Activated T-helper 1 cell treated with anti-CD3 and anti-CD28 coated beads, Interleukin-12 subunit alpha, Interleukin-12 subunit beta, Interleukin-2, Interleukin-4 antibody, amounts not matched to agents 30 ng/mL and 10 ng/mL and 1 ng/mL, durations not matched to agents 14 hours and 24 hours and 36 hours (primary cell): Measurements from ENCODE around the gene PERCC1. TPM values are rescaled to one million over a fixed set of nuclear protein-coding genes. Genes with fewer than 3 reads are reported as not detected.

ENCODE experiments used
- DNase-seq: peaks from one replicate; pipeline ENCODE4 v3.0.0; 2021; ENCODE audit warnings: low spot score
- H3K27ac Mint-ChIP-seq: one replicate; pipeline ENCODE4 v1.8.0; 2021; ENCODE audit warnings: mild to moderate bottlenecking, mixed read lengths
- H3K27me3 Mint-ChIP-seq: one replicate; pipeline ENCODE4 v1.8.0; 2022; ENCODE audit warnings: mild to moderate bottlenecking, moderate library complexity, mixed read lengths; ENCODE audit not compliant: insufficient read depth
- H3K36me3 Mint-ChIP-seq: one replicate; pipeline ENCODE4 v1.8.0; 2021; ENCODE audit warnings: low read depth, mixed read lengths
- H3K4me1 Mint-ChIP-seq: one replicate; pipeline ENCODE4 v1.8.0; 2021; ENCODE audit warnings: low read depth, mixed read lengths
- H3K4me3 Mint-ChIP-seq: one replicate; pipeline ENCODE4 v1.8.0; 2021; ENCODE audit warnings: mild to moderate bottlenecking, moderate library complexity, mixed read lengths
- H3K9me3 Mint-ChIP-seq: one replicate; pipeline ENCODE4 v1.8.0; 2021; ENCODE audit warnings: mixed read lengths
- intact Hi-C: fragments of 100-400 bp; cut with micrococcal nuclease; formaldehyde crosslinking; loops from one replicate; pipeline ENCODE4 v1.15.1; 2024
- total RNA-seq: library from RNA; stranded (reverse); gene quantifications from 2 replicates; pipeline ENCODE4 v1.2.3, GENCODE V29; 2022

Gene PERCC1
- total RNA-seq = not detected in 2 replicates

- no peaks in the 10 kb centered on the region for H3K27me3 Mint-ChIP-seq
- no peaks in the 10 kb centered on the region for H3K36me3 Mint-ChIP-seq
- H3K27ac Mint-ChIP-seq = no peak within 1 kb of the TSS
- DNase-seq = no peak
- intact Hi-C loops = no loop called here
- no peaks in the 10 kb centered on the region for H3K9me3 Mint-ChIP-seq
- H3K4me1 Mint-ChIP-seq = no peaks in the 10 kb centered on the region
- no peak within 1 kb of the TSS for H3K4me3 Mint-ChIP-seq
Observed at GRCh38 chr16:1430759-1431496, at the start of gene PERCC1. TSS of gene PERCC1 (plus strand) at chr16:1431078. CDS start at chr16:1432594, 1,516 bp downstream.

- intact Hi-C loops = no loop called here
- Mint-ChIP-seq H3K4me3 (no peak overlapping the region), H3K27ac (no peak overlapping the region), H3K36me3 (peaks cover 8% of the 10 kb centered on the region), H3K27me3 (no peaks in the 10 kb centered on the region), H3K9me3 (no peaks in the 10 kb centered on the region), H3K4me1 (peaks cover 15% of the 10 kb centered on the region)
- no peak for DNase-seq
Observed at GRCh38 chr16:1381612-1382406, 49.1 kb upstream of the PERCC1 start.

GRCh38 chr16:1383556-1383955, 47.3 kb upstream of the PERCC1 start:
- intact Hi-C loops = no loop called here
- Mint-ChIP-seq H3K4me1 (peaks cover 5% of the 10 kb centered on the region), H3K4me3 (no peak overlapping the region), H3K27ac (no peak overlapping the region), H3K9me3 (no peaks in the 10 kb centered on the region), H3K27me3 (no peaks in the 10 kb centered on the region), H3K36me3 (peaks cover 5% of the 10 kb centered on the region)
- no peak for DNase-seq

DNA sequence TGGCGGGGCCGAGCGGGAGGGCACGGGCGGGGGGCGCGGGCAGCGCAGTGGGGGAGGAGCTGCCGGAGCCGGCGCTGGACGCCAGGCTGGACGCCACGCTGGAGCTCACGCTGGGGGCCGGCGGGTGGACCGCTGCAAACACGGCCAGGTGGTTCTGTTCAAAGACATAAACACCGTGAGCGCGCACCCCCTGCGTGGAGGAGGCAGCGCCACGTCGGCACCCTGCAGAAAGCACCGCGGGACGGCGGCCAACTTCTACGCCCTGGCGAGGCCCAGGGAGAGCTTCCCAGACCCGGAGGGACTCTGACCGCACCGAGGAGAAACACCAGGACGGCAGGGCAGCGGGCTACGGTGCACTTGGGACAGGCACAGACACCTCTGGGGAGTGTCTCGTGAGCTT, 45.6 kb upstream of the PERCC1 start:
- Mint-ChIP-seq H3K36me3 (peaks cover 3% of the 10 kb centered on the region), H3K9me3 (no peaks in the 10 kb centered on the region), H3K27me3 (no peaks in the 10 kb centered on the region), H3K27ac (no peak overlapping the region), H3K4me3 (no peak overlapping the region), H3K4me1 (no peaks in the 10 kb centered on the region)
- no peak for DNase-seq
- intact Hi-C loops = no loop called here

GRCh38 chr16:1387331-1387730, 43.5 kb upstream of the PERCC1 start:
- peaks cover 3% of the 10 kb centered on the region for H3K36me3 Mint-ChIP-seq
- intact Hi-C loops = no loop called here
- no peaks in the 10 kb centered on the region for H3K4me1 Mint-ChIP-seq

GRCh38 chr16:1389762-1390161, 41.1 kb upstream of the PERCC1 start:
- H3K4me3 Mint-ChIP-seq = no peak overlapping the region
- no peaks in the 10 kb centered on the region for H3K4me1 Mint-ChIP-seq
- H3K27me3 Mint-ChIP-seq = no peaks in the 10 kb centered on the region
- DNase-seq = no peak
- H3K9me3 Mint-ChIP-seq = no peaks in the 10 kb centered on the region
- H3K36me3 Mint-ChIP-seq = peaks cover 4% of the 10 kb centered on the region
- intact Hi-C loops = no loop called here
- H3K27ac Mint-ChIP-seq = no peak overlapping the region

More at GRCh38 chr16:1387331-1387730, 43.5 kb upstream of the PERCC1 start:
- no peaks in the 10 kb centered on the region for H3K9me3 Mint-ChIP-seq
- H3K27me3 Mint-ChIP-seq = no peaks in the 10 kb centered on the region
- no peak overlapping the region for H3K27ac Mint-ChIP-seq
- no peak overlapping the region for H3K4me3 Mint-ChIP-seq
- no peak for DNase-seq

DNA sequence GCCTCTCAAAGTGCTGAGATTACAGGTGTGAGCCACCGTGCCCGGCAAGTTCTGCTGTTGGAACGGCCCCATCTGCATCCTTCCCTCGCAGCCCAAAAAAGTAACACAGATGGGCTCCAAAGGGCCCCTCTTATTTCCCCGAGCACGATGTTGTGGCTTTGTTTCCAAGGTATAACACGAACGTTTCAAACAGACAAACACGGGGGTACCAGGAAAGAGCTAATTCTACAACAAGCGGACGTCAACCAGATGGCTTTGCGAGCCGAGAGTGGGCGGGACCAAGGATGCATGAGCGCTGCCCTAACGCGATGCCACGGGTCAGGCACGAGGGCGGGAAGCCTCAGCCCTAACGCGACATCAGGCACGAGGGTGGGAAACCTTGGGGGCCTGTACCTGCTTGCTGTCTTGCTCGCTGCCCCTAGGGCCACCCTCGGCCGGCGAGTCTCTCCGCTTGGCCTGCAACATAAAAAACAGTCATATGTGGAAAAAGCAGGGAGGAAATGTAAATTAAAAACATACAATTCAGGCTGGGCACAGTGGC, 40.6 kb upstream of the PERCC1 start:
- no peak for DNase-seq
- H3K36me3 Mint-ChIP-seq = peaks cover 1% of the 10 kb centered on the region
- no peak overlapping the region for H3K4me3 Mint-ChIP-seq
- H3K27me3 Mint-ChIP-seq = no peaks in the 10 kb centered on the region
- intact Hi-C loops = no loop called here
- H3K27ac Mint-ChIP-seq = no peak overlapping the region
- no peaks in the 10 kb centered on the region for H3K9me3 Mint-ChIP-seq
- H3K4me1 Mint-ChIP-seq = no peaks in the 10 kb centered on the region

DNA sequence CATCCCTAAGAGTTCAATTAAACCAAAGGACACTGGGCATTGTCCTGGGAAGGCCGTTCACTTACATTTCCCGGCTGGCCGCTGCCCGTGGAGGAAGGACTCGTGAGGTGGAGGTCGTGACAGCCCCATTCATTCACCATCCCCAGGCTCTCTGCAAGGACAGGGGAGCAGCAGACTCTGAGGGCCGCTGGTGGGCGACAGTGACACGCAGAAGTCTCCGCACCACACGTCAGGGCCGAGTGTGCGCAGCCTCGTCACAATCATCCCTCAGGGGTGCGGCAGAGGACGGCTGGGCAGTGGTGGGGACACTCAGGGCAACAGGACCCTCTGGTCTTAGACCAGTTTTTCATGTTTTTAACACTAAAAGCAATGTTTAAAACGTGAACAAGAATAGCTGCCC, 38.1 kb upstream of the PERCC1 start:
- Mint-ChIP-seq H3K4me1 (no peaks in the 10 kb centered on the region), H3K36me3 (peaks cover 1% of the 10 kb centered on the region), H3K4me3 (no peak overlapping the region), H3K27ac (no peak overlapping the region), H3K27me3 (no peaks in the 10 kb centered on the region), H3K9me3 (no peaks in the 10 kb centered on the region)
- DNase-seq = no peak
- intact Hi-C loops = no loop called here

- H3K27me3 Mint-ChIP-seq = no peaks in the 10 kb centered on the region
- intact Hi-C loops = no loop called here
- no peaks in the 10 kb centered on the region for H3K9me3 Mint-ChIP-seq
- no peak overlapping the region for H3K4me3 Mint-ChIP-seq
- H3K36me3 Mint-ChIP-seq = peaks cover 1% of the 10 kb centered on the region
- H3K4me1 Mint-ChIP-seq = no peaks in the 10 kb centered on the region
- H3K27ac Mint-ChIP-seq = no peak overlapping the region
- no peak for DNase-seq
Observed at GRCh38 chr16:1393613-1394176, 37.2 kb upstream of the PERCC1 start.

DNA sequence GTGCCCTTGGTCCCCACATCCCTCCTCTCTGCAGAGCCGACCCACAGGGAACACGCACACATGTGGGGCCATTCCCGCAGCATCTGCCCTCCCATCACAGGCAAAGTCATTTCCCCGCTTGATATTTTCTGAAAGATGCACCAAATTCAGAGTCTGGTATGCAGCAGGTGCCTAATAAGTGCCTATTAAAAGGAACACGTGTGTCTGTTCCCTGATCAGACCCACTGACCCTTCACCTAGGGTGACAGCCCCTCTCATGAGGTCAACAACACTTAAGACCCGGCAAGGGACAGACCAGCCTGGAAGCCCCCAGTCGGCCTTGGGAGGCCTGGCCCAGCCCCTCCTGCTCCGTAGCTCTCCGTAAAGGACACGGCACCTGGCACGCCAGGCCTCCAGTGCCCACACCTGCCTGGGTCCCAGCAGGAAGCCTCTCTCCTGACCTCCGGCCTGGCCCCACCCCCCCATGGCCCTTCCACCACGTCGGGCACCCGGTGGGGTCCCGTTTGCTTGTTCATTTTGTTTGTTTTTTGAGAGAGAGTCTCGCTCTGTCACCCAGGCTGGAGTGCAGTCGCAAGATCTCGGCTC, 36.4 kb upstream of the PERCC1 start:
- Mint-ChIP-seq H3K9me3 (no peaks in the 10 kb centered on the region), H3K27me3 (no peaks in the 10 kb centered on the region), H3K36me3 (peaks cover 1% of the 10 kb centered on the region), H3K4me3 (no peak overlapping the region), H3K4me1 (no peaks in the 10 kb centered on the region), H3K27ac (no peak overlapping the region)
- DNase-seq = no peak
- intact Hi-C loops = no loop called here

DNA sequence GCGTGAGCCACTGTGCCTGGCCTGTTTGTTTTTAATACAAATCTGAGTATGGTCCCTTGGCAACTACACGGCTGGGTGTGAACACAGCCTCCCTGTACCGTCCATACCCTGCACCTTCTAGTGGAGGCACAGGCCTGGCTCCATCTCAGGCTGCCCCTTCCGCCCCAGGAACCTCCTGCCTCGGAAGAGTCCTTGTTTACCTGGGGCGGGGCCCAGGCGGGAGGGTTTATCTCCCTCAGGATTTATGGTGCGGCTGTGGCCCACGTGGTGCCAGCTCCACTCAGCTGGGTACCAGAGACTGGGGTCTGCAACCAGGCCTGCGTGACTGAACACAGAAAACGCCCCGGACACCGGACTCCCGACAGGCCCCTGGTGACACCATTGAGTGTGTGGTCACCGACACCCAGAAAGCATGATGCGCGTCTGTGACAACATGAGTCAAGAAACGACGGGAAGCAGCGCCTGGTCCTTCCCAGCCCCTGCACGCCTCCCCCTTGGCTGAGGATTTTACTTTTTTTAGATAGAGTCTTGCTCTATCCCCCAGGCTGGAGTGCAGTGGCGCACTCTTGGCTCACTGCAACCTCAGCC, 35.3 kb upstream of the PERCC1 start:
- Mint-ChIP-seq H3K9me3 (no peaks in the 10 kb centered on the region), H3K36me3 (peaks cover 1% of the 10 kb centered on the region), H3K27me3 (no peaks in the 10 kb centered on the region), H3K27ac (no peak overlapping the region), H3K4me1 (no peaks in the 10 kb centered on the region), H3K4me3 (no peak overlapping the region)
- DNase-seq = no peak
- intact Hi-C loops = no loop called here

GRCh38 chr16:1397779-1398178, 33.1 kb upstream of the PERCC1 start:
- intact Hi-C loops = no loop called here
- H3K27ac Mint-ChIP-seq = no peak overlapping the region
- no peaks in the 10 kb centered on the region for H3K9me3 Mint-ChIP-seq
- no peak overlapping the region for H3K4me3 Mint-ChIP-seq
- H3K36me3 Mint-ChIP-seq = peaks cover 10% of the 10 kb centered on the region
- no peak for DNase-seq
- no peaks in the 10 kb centered on the region for H3K4me1 Mint-ChIP-seq
- H3K27me3 Mint-ChIP-seq = no peaks in the 10 kb centered on the region
